Left colon (tissue), 2 donors: ENCODE measurements around the gene ACP7. TPM values are rescaled to one million over a fixed set of nuclear protein-coding genes. Genes with fewer than 3 reads are reported as not detected.

Experiments
- ATAC-seq: fragments of 200-7000 bp; cut with Tn5 transposase; one replicate; pipeline ENCODE4 v1.9.1; 2020; ENCODE audit warnings: mild to moderate bottlenecking, moderate library complexity
- DNase-seq, 2 donors: peaks; one replicate each; pipeline ENCODE4 v3.0.0-alpha.2; 2020
- intact Hi-C, 2 donors: fragments of 100-400 bp; cut with DNase I in 1 of 2; cut with micrococcal nuclease in 1 of 2; formaldehyde crosslinking; loops; one replicate each; pipeline versions ENCODE4 v1.11.2 to v1.14.0; 2022; cut with DNase I, micrococcal nuclease
- total RNA-seq, 2 donors: library from RNA; stranded (reverse); fragmentation: NEBNext Ultra II Directional; extraction: Animal tissue kit (Norgen Biotek cat#: 25700); gene quantifications; one replicate each; pipeline ENCODE4 v1.2.1, GENCODE V29; 2021
- donor health status: DM: no; HTN: no; CAD: no.
- donor health status: DM: yes; HTN: yes; CAD: no.

The ACP7 gene
- total RNA-seq, 2 donors from 2014 or later, result not detected

- ATAC-seq (peak; percentile 85), DNase-seq (peak; percentile 98)
- intact Hi-C loops, result no loop called here
Observed at GRCh38 chr19:39125554-39126311, 41.6 kb downstream of the ACP7 start, which contains the start of gene PAK4. TSS of gene PAK4 (plus strand) at chr19:39125786. CDS start at chr19:39169554, 43,768 bp downstream.

- DNase-seq (peak; percentile 79 to 85), ATAC-seq (peak; percentile 77)
- intact Hi-C loops, result no loop called here
Observed at GRCh38 chr19:39126312-39127187, 42.4 kb downstream of the ACP7 start.

GRCh38 chr19:39127812-39128515 is 43.8 kb downstream of the ACP7 start:
- DNase-seq (peak in 1 of 2 donors; percentile 45), ATAC-seq (no peak)
- intact Hi-C loops, result no loop called here

GRCh38 chr19:39128516-39129079 is 44.4 kb downstream of the ACP7 start:
- intact Hi-C loops, result no loop called here
- peak; percentile 24 for ATAC-seq
- DNase-seq, result peak; percentile 48 to 54

GRCh38 chr19:39129116-39129515 is 44.9 kb downstream of the ACP7 start:
- no peak for ATAC-seq
- intact Hi-C loops, result no loop called here
- DNase-seq, result no peak

- DNase-seq (no peak), ATAC-seq (no peak)
- intact Hi-C loops, result no loop called here
Observed at GRCh38 chr19:39130337-39131254, 46.4 kb downstream of the ACP7 start.

- intact Hi-C loops, result no loop called here
- ATAC-seq (no peak), DNase-seq (no peak)
Observed at GRCh38 chr19:39131255-39131755, 47.1 kb downstream of the ACP7 start.

GRCh38 chr19:39132344-39132969 is 48.3 kb downstream of the ACP7 start:
- intact Hi-C loops, result no loop called here
- ATAC-seq, result no peak
- DNase-seq, result no peak

- intact Hi-C loops, result no loop called here
- DNase-seq (peak; percentile 48 to 54), ATAC-seq (peak; percentile 66)
Observed at GRCh38 chr19:39133431-39134270, 49.5 kb downstream of the ACP7 start.

- intact Hi-C loops, result no loop called here
- ATAC-seq (no peak), DNase-seq (no peak)
Observed at GRCh38 chr19:39135701-39136100, 51.5 kb downstream of the ACP7 start.

- intact Hi-C loops, result no loop called here
- DNase-seq, result peak; percentile 88 to 92
- peak; percentile 89 for ATAC-seq
Observed at GRCh38 chr19:39136225-39136940, 52.2 kb downstream of the ACP7 start.

GRCh38 chr19:39137131-39137530 is 53.0 kb downstream of the ACP7 start:
- DNase-seq, result no peak
- ATAC-seq, result no peak
- intact Hi-C loops, result no loop called here

- ATAC-seq, result no peak
- intact Hi-C loops, result no loop called here
- no peak for DNase-seq
Observed at GRCh38 chr19:39138221-39139211, 54.3 kb downstream of the ACP7 start.

- ATAC-seq, result no peak
- intact Hi-C loops, result no loop called here
Observed at GRCh38 chr19:39139305-39139874, 55.2 kb downstream of the ACP7 start.

More at GRCh38 chr19:39139305-39139874, 55.2 kb downstream of the ACP7 start:
- DNase-seq, result no peak
